Activated CD4-positive, alpha-beta T cell treated with anti-CD3 and anti-CD28 coated beads for 48 hours (primary cell): ENCODE data around the gene ADAMTS18.

Experiments
- DNase-seq: peaks from one replicate; pipeline ENCODE4 v3.0.0-alpha.2; 2020

The ADAMTS18 gene

GRCh38 chr16:77435272-77435820, 512 bp upstream of the ADAMTS18 start:
- no peak for DNase-seq

GRCh38 chr16:77434022-77434529, 758 bp downstream of the ADAMTS18 start:
- DNase-seq, result peak; percentile 2

GRCh38 chr16:77433146-77433545, 1.7 kb downstream of the ADAMTS18 start:
- no peak for DNase-seq

- no peak for DNase-seq
These were observed 2.6 kb downstream of the ADAMTS18 start for GRCh38 chr16:77432264-77432663.

GRCh38 chr16:77430787-77431585, 3.8 kb downstream of the ADAMTS18 start:
- DNase-seq, result no peak

GRCh38 chr16:77430360-77430759, 4.5 kb downstream of the ADAMTS18 start:
- DNase-seq, result no peak

- DNase-seq, result no peak
These were observed 9.8 kb downstream of the ADAMTS18 start for GRCh38 chr16:77424871-77425604.

- DNase-seq, result no peak
These were observed 12.5 kb downstream of the ADAMTS18 start for GRCh38 chr16:77422196-77422784.

GRCh38 chr16:77416939-77417480, 17.8 kb downstream of the ADAMTS18 start:
- no peak for DNase-seq

GRCh38 chr16:77414752-77415231, 20.0 kb downstream of the ADAMTS18 start:
- DNase-seq, result no peak

- no peak for DNase-seq
These were observed 24.4 kb downstream of the ADAMTS18 start for GRCh38 chr16:77410449-77410848.

- no peak for DNase-seq
These were observed 25.5 kb downstream of the ADAMTS18 start for GRCh38 chr16:77409311-77409710.

- DNase-seq, result no peak
These were observed 26.2 kb downstream of the ADAMTS18 start for GRCh38 chr16:77408607-77409006.

- DNase-seq, result no peak
These were observed 28.2 kb downstream of the ADAMTS18 start for GRCh38 chr16:77406680-77407079.

GRCh38 chr16:77404775-77405174, 30.1 kb downstream of the ADAMTS18 start:
- DNase-seq, result no peak

GRCh38 chr16:77403732-77404131, 31.1 kb downstream of the ADAMTS18 start:
- DNase-seq, result no peak

- DNase-seq, result no peak
These were observed 32.2 kb downstream of the ADAMTS18 start for GRCh38 chr16:77402672-77403071.

GRCh38 chr16:77402118-77402517, 32.7 kb downstream of the ADAMTS18 start:
- DNase-seq, result no peak

- no peak for DNase-seq
These were observed 35.3 kb downstream of the ADAMTS18 start for GRCh38 chr16:77399546-77399945.

GRCh38 chr16:77399066-77399465, 35.8 kb downstream of the ADAMTS18 start:
- DNase-seq, result no peak

- DNase-seq, result no peak
These were observed 36.3 kb downstream of the ADAMTS18 start for GRCh38 chr16:77398495-77398894.

- DNase-seq, result no peak
These were observed 38.4 kb downstream of the ADAMTS18 start for GRCh38 chr16:77396461-77396860.

GRCh38 chr16:77394699-77395098, 40.1 kb downstream of the ADAMTS18 start:
- DNase-seq, result no peak
